Measurements from ENCODE around the gene IGDCC3. TPM values are rescaled to one million over a fixed set of nuclear protein-coding genes. Genes with fewer than 3 reads are reported as not detected.

Gene IGDCC3
- total and polyA plus RNA-seq, 2 donors (not counting 1 experiment from before 2014, with no cell fraction given) = not detected

GRCh38 chr15:65379986-65380385, 2.2 kb upstream of the IGDCC3 start:
- no peaks in the 10 kb centered on the region for H3K9me3 Mint-ChIP-seq (ENCODE audit: insufficient read depth)
- Histone ChIP-seq H3K4me2 (replicated peaks; ENCODE audit: low read depth, low read length, poor library complexity, severe bottlenecking) (no peak overlapping the region), H3K4me1 (ENCODE audit: control insufficient read depth in 2 of 2, insufficient read depth in 2 of 2, low read length in 2 of 2) (peaks cover 17 to 24% of the 10 kb centered on the region in 2 donors), H3K27ac (ENCODE audit: low read length in 2 of 2) (no peak overlapping the region), H3K9me3 (ENCODE audit: control extremely low read depth in 1 of 3, control insufficient read depth in 2 of 3, insufficient read depth in 1 of 3, low read length in 2 of 3) (peaks cover 0 to 6% (median 0%) of the 10 kb centered on the region in 3 donors), H3K79me2 (ENCODE audit: control insufficient read depth, insufficient read depth, low read length) (no peaks in the 10 kb centered on the region), H3K27me3 (replicated peaks in 1 of 4; ENCODE audit: control extremely low read depth in 1 of 4, control insufficient read depth in 3 of 4, insufficient read depth in 4 of 4, low read length in 3 of 4) (peaks cover 0 to 55% (median 22%) of the 10 kb centered on the region in 4 experiments), H3K9ac (ENCODE audit: low read length) (no peak overlapping the region), H3K4me3 (ENCODE audit: control extremely low read depth in 1 of 5, extremely low read depth in 1 of 5, insufficient read depth in 1 of 5, low read depth in 2 of 5, low read length in 4 of 5) (no peak overlapping the region), H4K20me1 (ENCODE audit: control insufficient read depth, insufficient read depth, low read length, poor library complexity, severe bottlenecking) (no peaks in the 10 kb centered on the region), H3K36me3 (replicated peaks in 1 of 2; ENCODE audit: control extremely low read depth in 1 of 2, control insufficient read depth in 1 of 2, extremely low read depth in 1 of 2, insufficient read depth in 2 of 2, low read length in 1 of 2) (no peaks in the 10 kb centered on the region), H2AFZ (ENCODE audit: insufficient read depth, low read depth, low read length, poor library complexity, severe bottlenecking) (no peak overlapping the region)
- ATAC-seq (ENCODE audit: low read depth) = no peak
- H3K27me3 Mint-ChIP-seq = peaks cover 65% of the 10 kb centered on the region
- CTCF ChIA-PET = interaction anchor here (1.5 to 1.6 kb wide), 2 partner anchors 61 to 63 kb away, joined by 3 to 4 read pairs; no protein-coding TSS in a partner anchor
- H3K27ac Mint-ChIP-seq = no peak overlapping the region
- no peak overlapping the region for H3K4me3 Mint-ChIP-seq
- intact Hi-C loops (cut with micrococcal nuclease) = no loop called here
- no peak for TF ChIP-seq CTCF (IDR thresholded peaks at IDR 0.05)
- TF ChIP-seq EZH2 (IDR thresholded peaks at IDR 0.05; ENCODE audit: borderline replicate concordance, insufficient read depth, low read depth, low read length, poor library complexity, severe bottlenecking) = no peak
- 73% methylated on average over 2 of the region's 2 CpGs for WGBS (ENCODE audit: insufficient coverage)
- POLR2A ChIA-PET = no interaction called here
- peaks cover 29% of the 10 kb centered on the region for H3K4me1 Mint-ChIP-seq
- no peak for DNase-seq

GRCh38 chr15:65377105-65377975, 462 bp downstream of the IGDCC3 start:
- no peaks in the 10 kb centered on the region for H3K9me3 Mint-ChIP-seq (ENCODE audit: insufficient read depth)
- Histone ChIP-seq H3K36me3 (replicated peaks in 1 of 2; ENCODE audit: control extremely low read depth in 1 of 2, control insufficient read depth in 1 of 2, extremely low read depth in 1 of 2, insufficient read depth in 2 of 2, low read length in 1 of 2) (no peaks in the 10 kb centered on the region), H3K4me3 (ENCODE audit: control extremely low read depth in 1 of 5, extremely low read depth in 1 of 5, insufficient read depth in 1 of 5, low read depth in 2 of 5, low read length in 4 of 5) (peak overlapping the region in 4 of 5 experiments; percentile 21 to 57 (median 42)), H3K27me3 (replicated peaks in 1 of 4; ENCODE audit: control extremely low read depth in 1 of 4, control insufficient read depth in 3 of 4, insufficient read depth in 4 of 4, low read length in 3 of 4) (peaks cover 0 to 73% (median 24%) of the 10 kb centered on the region in 4 experiments), H3K4me2 (replicated peaks; ENCODE audit: low read depth, low read length, poor library complexity, severe bottlenecking) (peak overlapping the region; percentile 88), H3K4me1 (ENCODE audit: control insufficient read depth in 2 of 2, insufficient read depth in 2 of 2, low read length in 2 of 2) (peaks cover 10 to 17% of the 10 kb centered on the region in 2 donors), H3K9ac (ENCODE audit: low read length) (peak overlapping the region; percentile 62), H2AFZ (ENCODE audit: insufficient read depth, low read depth, low read length, poor library complexity, severe bottlenecking) (peak overlapping the region; percentile 64), H4K20me1 (ENCODE audit: control insufficient read depth, insufficient read depth, low read length, poor library complexity, severe bottlenecking) (no peaks in the 10 kb centered on the region), H3K9me3 (ENCODE audit: control extremely low read depth in 1 of 3, control insufficient read depth in 2 of 3, insufficient read depth in 1 of 3, low read length in 2 of 3) (peaks cover 0 to 6% (median 0%) of the 10 kb centered on the region in 3 donors), H3K27ac (ENCODE audit: low read length in 2 of 2) (no peak overlapping the region), H3K79me2 (ENCODE audit: control insufficient read depth, insufficient read depth, low read length) (no peaks in the 10 kb centered on the region)
- H3K27me3 Mint-ChIP-seq = peaks cover 69% of the 10 kb centered on the region
- POLR2A ChIA-PET = interaction anchor here (0.5 kb wide), 1 partner anchor 396 kb away, joined by 4 read pairs; no protein-coding TSS in a partner anchor
- ATAC-seq (ENCODE audit: low read depth) (peak; percentile 24), DNase-seq (peak; percentile 46)
- 2% methylated on average over 92 of the region's 99 CpGs for WGBS (ENCODE audit: insufficient coverage)
- intact Hi-C loops (cut with micrococcal nuclease) = no loop called here
- TF ChIP-seq CTCF (IDR thresholded peaks at IDR 0.05) (no peak), EZH2 (IDR thresholded peaks at IDR 0.05; ENCODE audit: borderline replicate concordance, insufficient read depth, low read depth, low read length, poor library complexity, severe bottlenecking) (no peak)
- no peak overlapping the region for H3K27ac Mint-ChIP-seq
- CTCF ChIA-PET = interaction anchor here (0.9 kb wide), 1 partner anchor 8 kb away, joined by 5 read pairs; no protein-coding TSS in a partner anchor
- H3K4me1 Mint-ChIP-seq = peaks cover 18% of the 10 kb centered on the region
- H3K4me3 Mint-ChIP-seq = peak overlapping the region; percentile 84
